GM19438 (cell line): Measurements from ENCODE around the gene FBRSL1.
A peak's percentile ranks its signal among the peaks of the same experiment; 100 is the strongest.

ENCODE experiments used
- ATAC-seq: cut with Tn5 transposase; IDR thresholded peaks from one replicate; pipeline ENCODE4 v1.9.1; 2021; ENCODE audit warnings: low read depth; ENCODE audit not compliant: unreplicated experiment

The FBRSL1 gene

GRCh38 chr12:132550830-132551640, 61.1 kb downstream of the FBRSL1 start:
- no peak for ATAC-seq

- ATAC-seq: no peak
Observed at GRCh38 chr12:132551641-132552031, 61.7 kb downstream of the FBRSL1 start.

DNA sequence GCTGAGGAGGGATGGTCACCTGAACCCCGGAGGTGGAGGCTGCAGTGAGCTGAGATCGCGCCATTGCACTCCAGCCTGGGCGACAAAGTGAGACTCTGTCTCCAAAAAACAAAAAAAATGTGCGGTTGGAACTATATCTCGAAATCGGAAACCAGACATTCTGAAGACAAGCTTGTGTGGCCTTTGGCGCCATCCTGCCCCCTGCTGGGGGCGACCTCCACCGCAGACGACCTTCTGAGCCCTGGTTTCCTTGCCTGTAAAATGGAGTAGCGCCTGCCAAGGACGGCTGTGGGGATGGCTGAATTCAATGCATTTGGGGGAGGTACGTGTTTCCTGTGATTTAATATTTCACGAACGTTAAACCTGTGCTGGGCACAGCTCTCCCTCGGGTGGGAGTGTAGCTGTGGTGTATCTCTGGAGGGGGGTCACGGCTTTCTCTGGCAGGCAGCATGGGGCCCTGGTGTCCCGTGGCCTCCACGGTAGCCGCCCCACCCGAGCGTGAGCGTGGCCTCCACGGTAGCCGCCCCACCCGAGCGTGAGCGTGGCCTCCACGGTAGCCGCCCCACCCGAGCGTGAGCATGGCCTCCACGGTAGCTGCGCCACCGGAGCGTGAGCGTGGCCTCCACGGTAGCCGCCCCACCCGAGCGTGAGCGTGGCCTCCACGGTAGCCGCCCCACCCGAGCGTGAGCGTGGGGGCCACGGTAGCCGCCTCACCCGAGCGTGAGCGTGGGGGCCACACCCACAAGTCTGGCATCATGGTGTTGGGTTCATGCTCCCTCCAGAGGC, 65.1 kb downstream of the FBRSL1 start:
- no peak for ATAC-seq

- no peak for ATAC-seq
Observed at GRCh38 chr12:132555686-132556085, 65.7 kb downstream of the FBRSL1 start.

- ATAC-seq: no peak
Observed at GRCh38 chr12:132556216-132556615, 66.3 kb downstream of the FBRSL1 start.

GRCh38 chr12:132556801-132557200, 66.8 kb downstream of the FBRSL1 start:
- no peak for ATAC-seq

DNA sequence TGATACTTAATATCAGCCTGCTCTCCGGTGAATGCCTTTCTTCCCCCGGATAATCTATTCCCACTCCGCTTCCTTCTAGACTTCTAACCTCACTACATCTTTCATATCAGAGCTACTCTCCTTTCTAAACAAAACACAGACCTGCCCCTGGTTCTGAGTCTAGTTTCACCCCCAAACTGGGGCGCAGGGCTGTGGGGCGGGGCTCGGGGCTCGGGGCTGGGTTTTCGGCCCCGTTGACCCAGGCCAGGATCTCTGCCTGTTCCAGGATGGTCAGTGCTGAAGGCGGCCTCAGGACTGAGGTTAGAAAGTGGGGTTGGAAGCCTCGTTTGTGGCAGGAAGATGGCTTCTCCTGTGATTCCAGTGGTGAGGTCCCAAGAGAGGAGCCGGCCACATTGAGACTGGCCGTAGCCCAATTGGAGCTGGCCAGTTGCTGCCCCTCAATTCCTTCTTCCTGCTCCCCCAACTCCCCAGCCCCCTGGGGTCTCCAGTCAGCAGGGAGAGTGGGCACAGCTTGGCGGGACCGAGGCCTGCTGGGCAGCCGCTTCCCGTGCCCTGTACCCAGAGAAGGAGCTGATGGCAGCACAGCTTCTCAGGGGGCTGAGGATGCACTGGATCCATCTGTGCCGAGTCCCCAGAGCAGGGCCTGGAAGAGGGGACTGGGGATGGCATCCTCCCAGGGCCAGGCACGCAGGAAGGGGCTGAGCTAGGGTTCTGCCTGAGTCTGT, 67.5 kb downstream of the FBRSL1 start:
- no peak for ATAC-seq

GRCh38 chr12:132558042-132558856, 68.3 kb downstream of the FBRSL1 start:
- ATAC-seq: no peak

- no peak for ATAC-seq
Observed at GRCh38 chr12:132558861-132559623, 69.1 kb downstream of the FBRSL1 start.

- ATAC-seq: no peak
Observed at GRCh38 chr12:132559652-132560363, 69.9 kb downstream of the FBRSL1 start.

GRCh38 chr12:132560364-132560613, 70.3 kb downstream of the FBRSL1 start:
- ATAC-seq: no peak

GRCh38 chr12:132560614-132561426, 70.9 kb downstream of the FBRSL1 start:
- peak; percentile 43 for ATAC-seq
